Panc1 (cell line): ENCODE data around the gene MRPL41. TPM values are rescaled to one million over a fixed set of nuclear protein-coding genes. Genes with fewer than 3 reads are reported as not detected.
A peak's percentile ranks its signal among the peaks of the same experiment; 100 is the strongest.
"Not testable (repeated sequence)": the region's sequence is repeated elsewhere in the genome, so short reads cannot be mapped to it uniquely, and the experiment has no call there.

Source experiments
- ATAC-seq: fragments of 200-7000 bp; cut with Tn5 transposase; 2 replicates; pipeline ENCODE4 v1.9.1; 2020; ENCODE audit warnings: mild to moderate bottlenecking, moderate library complexity
- BruUV-seq: library from RNA; stranded (reverse); fragments of 400-500 nt; replicated peaks from 2 replicates; lab custom pipeline; 2021; lab: Mats Ljungman, UMichigan
- CTCF ChIA-PET: fragments of 300-600 bp; sonication (Branson Sonifier 250); formaldehyde crosslinking; loops from one replicate; lab custom pipeline; 2022; ENCODE audit warnings: antibody characterized with exemption; lab: Charles Lee
- POLR2A ChIA-PET: fragments of 300-600 bp; sonication (Branson Sonifier 250); formaldehyde crosslinking; loops from one replicate; lab custom pipeline; 2022; ENCODE audit warnings: antibody characterized with exemption; lab: Charles Lee
- DNase-seq: peaks from one replicate; pipeline ENCODE4 v3.0.0-alpha.2; 2010; ENCODE audit warnings: low read depth, low spot score
- H3K27ac ChIP-seq: 2 replicates; pipeline ENCODE4 v1.5.1; 2011; ENCODE audit warnings: mild to moderate bottlenecking, low read length, inconsistent platforms
- H3K27me3 ChIP-seq: fragments of 200-500 bp; sonication (Bioruptor generic); 2 replicates; pipeline ENCODE4 v1.6.0; 2014; ENCODE audit warnings: low read length, inconsistent platforms; ENCODE audit not compliant: control insufficient read depth, insufficient read depth
- H3K36me3 ChIP-seq: fragments of 200-500 bp; sonication (Bioruptor generic); 2 replicates; pipeline ENCODE4 v1.5.1; 2014; ENCODE audit warnings: inconsistent platforms, mild to moderate bottlenecking, low read length, moderate library complexity; ENCODE audit not compliant: control insufficient read depth, insufficient read depth
- H3K4me1 ChIP-seq: 2 replicates; pipeline ENCODE4 v1.5.1; 2011; ENCODE audit warnings: inconsistent platforms, mild to moderate bottlenecking, low read length, moderate library complexity; ENCODE audit not compliant: control insufficient read depth, insufficient read depth
- H3K4me3 ChIP-seq, 2 experiments: 2 replicates each; pipeline ENCODE4 v1.5.1; 2011 to 2012; ENCODE audit warnings: low read depth in 2 of 2, low read length in 2 of 2, mild to moderate bottlenecking in 2 of 2, inconsistent platforms in 1 of 2, moderate library complexity in 1 of 2
- H3K9me3 ChIP-seq: fragments of 200-500 bp; sonication (Bioruptor generic); 2 replicates; pipeline ENCODE4 v1.5.1; 2014; ENCODE audit warnings: low read depth, mild to moderate bottlenecking, inconsistent platforms, low read length, moderate library complexity; ENCODE audit not compliant: control insufficient read depth, insufficient read depth
- POLR2AphosphoS5 ChIP-seq: IDR thresholded peaks from 2 replicates; pipeline ENCODE4 v1.6.1; 2012; ENCODE audit warnings: mild to moderate bottlenecking, low read depth, low read length, moderate library complexity
- SIN3A ChIP-seq: IDR thresholded peaks from 2 replicates; pipeline ENCODE4 v1.6.1; 2012; ENCODE audit warnings: low read depth, mild to moderate bottlenecking, low read length, moderate library complexity, borderline replicate concordance; ENCODE audit not compliant: insufficient read depth
- TCF7L2 ChIP-seq: IDR thresholded peaks from 2 replicates; pipeline ENCODE4 v1.6.1; 2011; ENCODE audit warnings: mild to moderate bottlenecking, low read depth, low read length, inconsistent platforms
- in situ Hi-C: cut with HindIII; loops from 2 replicates; pipeline ENCODE4 v1.10.0; 2016; ENCODE audit warnings: low sequenced_read_pairs, low pct_unique_long_range_greater_than_20kb
- intact Hi-C: fragments of 100-400 bp; cut with micrococcal nuclease; formaldehyde crosslinking; loops from one replicate; pipeline ENCODE4 v1.10.0; 2022; ENCODE audit not compliant: unreplicated experiment
- total RNA-seq: library from RNA; stranded (reverse); gene quantifications from one replicate; pipeline ENCODE4 v1.2.1, GENCODE V29; 2021; ENCODE audit not compliant: unreplicated experiment
- TF ChIP-seq, protein P1 (sequence below): fragments of 450-650 bp; IDR thresholded peaks from 2 replicates; pipeline ENCODE4 v1.5.1; 2017; ENCODE audit warnings: mild to moderate bottlenecking
- TF ChIP-seq, protein P2 (sequence below), 2 experiments: IDR thresholded peaks; 2 replicates each; pipeline ENCODE4 v1.6.1; 2011 to 2012; ENCODE audit warnings: low read depth in 2 of 2, control low read depth in 1 of 2, low read length in 1 of 2, mild to moderate bottlenecking in 1 of 2, moderate library complexity in 1 of 2; ENCODE audit not compliant: insufficient read depth in 1 of 2

MRPL41 gene
- total RNA-seq, 1 experiment from 2014 or later, result 86.4 TPM

DNA sequence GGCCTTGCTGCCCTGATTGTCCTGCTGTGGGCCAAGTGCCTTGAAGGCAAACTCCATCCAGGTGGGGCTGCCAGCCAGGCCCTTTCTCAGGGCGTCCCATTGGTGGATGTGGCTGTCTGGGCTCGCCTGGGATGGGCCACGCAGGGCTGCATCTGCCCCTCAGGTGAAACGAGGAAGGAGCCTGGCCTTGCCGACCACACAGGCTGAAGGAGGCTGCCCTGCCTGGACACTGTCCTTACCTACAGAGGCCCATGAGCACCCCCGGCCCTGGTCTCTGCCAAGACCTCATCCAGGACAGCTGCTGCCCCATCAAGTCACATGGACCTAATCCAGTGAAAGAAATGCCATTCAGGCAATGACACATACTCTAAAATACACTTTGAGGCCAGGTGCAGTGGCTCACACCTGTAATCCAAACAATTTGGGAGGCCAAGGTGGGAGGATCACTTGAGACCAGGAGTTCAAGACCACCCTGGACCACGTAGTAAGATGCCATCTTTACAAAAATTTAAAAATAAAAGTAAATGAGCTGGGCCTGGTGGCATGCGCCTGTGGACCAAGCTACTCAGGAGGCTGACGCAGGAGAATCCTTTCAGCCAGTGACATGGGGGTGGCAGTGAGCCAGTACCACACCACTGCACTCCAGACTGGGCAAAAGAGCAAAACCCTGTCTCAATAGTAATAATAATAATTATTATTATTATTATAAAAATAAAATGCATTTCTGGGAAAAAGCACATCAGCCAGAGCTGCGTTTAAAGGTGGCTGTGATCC lies 35.3 kb upstream of the MRPL41 start:
- in situ Hi-C loops, result no loop called here
- BruUV-seq, result no TSS peak
- DNase-seq (no peak), ATAC-seq (peak; percentile 65)
- H3K36me3 ChIP-seq, result no peaks in the 10 kb centered on the region
- H3K27ac ChIP-seq, result no peak overlapping the region
- H3K27me3 ChIP-seq, result no peaks in the 10 kb centered on the region
- CTCF ChIA-PET, result no interaction called here
- H3K9me3 ChIP-seq, result no peaks in the 10 kb centered on the region
- intact Hi-C loops, result no loop called here
- no peak for TF ChIP-seq POLR2AphosphoS5
- TF ChIP-seq SIN3A, result no peak
- TF ChIP-seq TCF7L2, result no peak
- TF ChIP-seq, protein P1, sequence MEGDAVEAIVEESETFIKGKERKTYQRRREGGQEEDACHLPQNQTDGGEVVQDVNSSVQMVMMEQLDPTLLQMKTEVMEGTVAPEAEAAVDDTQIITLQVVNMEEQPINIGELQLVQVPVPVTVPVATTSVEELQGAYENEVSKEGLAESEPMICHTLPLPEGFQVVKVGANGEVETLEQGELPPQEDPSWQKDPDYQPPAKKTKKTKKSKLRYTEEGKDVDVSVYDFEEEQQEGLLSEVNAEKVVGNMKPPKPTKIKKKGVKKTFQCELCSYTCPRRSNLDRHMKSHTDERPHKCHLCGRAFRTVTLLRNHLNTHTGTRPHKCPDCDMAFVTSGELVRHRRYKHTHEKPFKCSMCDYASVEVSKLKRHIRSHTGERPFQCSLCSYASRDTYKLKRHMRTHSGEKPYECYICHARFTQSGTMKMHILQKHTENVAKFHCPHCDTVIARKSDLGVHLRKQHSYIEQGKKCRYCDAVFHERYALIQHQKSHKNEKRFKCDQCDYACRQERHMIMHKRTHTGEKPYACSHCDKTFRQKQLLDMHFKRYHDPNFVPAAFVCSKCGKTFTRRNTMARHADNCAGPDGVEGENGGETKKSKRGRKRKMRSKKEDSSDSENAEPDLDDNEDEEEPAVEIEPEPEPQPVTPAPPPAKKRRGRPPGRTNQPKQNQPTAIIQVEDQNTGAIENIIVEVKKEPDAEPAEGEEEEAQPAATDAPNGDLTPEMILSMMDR, result no peak
- TF ChIP-seq, protein P2, sequence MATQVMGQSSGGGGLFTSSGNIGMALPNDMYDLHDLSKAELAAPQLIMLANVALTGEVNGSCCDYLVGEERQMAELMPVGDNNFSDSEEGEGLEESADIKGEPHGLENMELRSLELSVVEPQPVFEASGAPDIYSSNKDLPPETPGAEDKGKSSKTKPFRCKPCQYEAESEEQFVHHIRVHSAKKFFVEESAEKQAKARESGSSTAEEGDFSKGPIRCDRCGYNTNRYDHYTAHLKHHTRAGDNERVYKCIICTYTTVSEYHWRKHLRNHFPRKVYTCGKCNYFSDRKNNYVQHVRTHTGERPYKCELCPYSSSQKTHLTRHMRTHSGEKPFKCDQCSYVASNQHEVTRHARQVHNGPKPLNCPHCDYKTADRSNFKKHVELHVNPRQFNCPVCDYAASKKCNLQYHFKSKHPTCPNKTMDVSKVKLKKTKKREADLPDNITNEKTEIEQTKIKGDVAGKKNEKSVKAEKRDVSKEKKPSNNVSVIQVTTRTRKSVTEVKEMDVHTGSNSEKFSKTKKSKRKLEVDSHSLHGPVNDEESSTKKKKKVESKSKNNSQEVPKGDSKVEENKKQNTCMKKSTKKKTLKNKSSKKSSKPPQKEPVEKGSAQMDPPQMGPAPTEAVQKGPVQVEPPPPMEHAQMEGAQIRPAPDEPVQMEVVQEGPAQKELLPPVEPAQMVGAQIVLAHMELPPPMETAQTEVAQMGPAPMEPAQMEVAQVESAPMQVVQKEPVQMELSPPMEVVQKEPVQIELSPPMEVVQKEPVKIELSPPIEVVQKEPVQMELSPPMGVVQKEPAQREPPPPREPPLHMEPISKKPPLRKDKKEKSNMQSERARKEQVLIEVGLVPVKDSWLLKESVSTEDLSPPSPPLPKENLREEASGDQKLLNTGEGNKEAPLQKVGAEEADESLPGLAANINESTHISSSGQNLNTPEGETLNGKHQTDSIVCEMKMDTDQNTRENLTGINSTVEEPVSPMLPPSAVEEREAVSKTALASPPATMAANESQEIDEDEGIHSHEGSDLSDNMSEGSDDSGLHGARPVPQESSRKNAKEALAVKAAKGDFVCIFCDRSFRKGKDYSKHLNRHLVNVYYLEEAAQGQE (IDR thresholded peaks at IDR 0.05; ENCODE audit: insufficient read depth in 1 of 2, low read depth in 2 of 2, low read length in 1 of 2), result no peak
- POLR2A ChIA-PET, result no interaction called here
- H3K4me3 ChIP-seq, result no peak overlapping the region
- H3K4me1 ChIP-seq, result peaks cover 5% of the 10 kb centered on the region

DNA sequence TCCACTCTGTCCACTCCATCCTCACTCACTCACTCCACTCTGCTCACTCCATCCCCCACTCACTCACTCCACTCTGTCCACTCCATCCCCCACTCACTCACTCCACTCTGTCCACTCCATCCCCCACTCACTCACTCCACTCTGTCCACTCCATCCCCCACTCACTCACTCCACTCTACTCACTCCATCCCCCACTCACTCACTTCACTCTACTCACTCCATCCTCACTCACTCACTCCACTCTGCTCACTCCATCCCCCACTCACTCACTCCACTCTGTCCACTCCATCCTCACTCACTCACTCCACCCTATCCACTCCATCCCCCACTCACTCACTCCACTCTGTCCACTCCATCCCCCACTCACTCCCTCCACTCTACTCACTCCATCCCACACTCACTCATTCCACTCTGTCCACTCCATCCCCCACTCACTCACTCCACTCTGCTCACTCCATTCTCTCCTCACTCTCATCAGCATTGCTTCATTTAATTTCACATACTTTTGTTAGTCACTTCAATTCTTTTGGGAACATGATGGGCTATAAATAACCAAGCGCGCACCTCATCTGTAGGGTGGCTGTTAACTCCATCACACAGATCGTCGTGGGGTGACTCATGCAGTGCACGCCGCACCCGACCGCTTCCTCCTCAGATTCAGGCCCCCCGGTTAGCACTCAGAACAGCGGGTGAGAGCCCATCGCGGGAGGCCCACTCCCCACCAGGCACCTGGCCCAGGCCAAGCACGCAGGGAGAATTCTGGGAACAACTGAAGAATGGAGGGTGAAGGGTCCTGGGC lies 32.8 kb upstream of the MRPL41 start:
- H3K4me3 ChIP-seq, ATAC-seq, BruUV-seq, CTCF ChIA-PET, DNase-seq, H3K27me3 ChIP-seq, H3K27ac ChIP-seq, H3K9me3 ChIP-seq, POLR2A ChIA-PET, intact Hi-C loops, H3K36me3 ChIP-seq, H3K4me1 ChIP-seq, in situ Hi-C loops: not testable (repeated sequence)

DNA sequence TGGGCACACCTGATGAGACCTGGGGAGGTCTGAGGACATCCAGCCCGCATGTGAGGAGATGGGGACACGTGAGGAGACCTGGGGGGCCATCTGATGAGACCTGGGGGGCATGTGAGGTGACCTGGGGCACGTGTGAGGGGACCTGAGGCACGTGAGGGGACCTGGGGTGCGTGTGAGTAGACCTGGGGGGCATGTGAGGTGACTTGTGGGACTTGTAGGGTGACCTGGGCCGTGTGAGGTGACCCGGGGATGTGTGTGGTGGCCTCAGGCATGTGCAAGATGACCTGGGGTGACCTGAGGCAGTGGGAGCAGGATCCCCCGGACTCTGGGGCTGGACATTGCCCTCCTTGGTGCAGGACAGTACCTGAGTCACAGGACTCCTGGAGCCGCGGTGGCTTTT lies 32.1 kb upstream of the MRPL41 start:
- no peak overlapping the region for H3K27ac ChIP-seq
- TF ChIP-seq SIN3A, result no peak
- TF ChIP-seq, protein P2 (IDR thresholded peaks at IDR 0.05; ENCODE audit: insufficient read depth in 1 of 2, low read depth in 2 of 2, low read length in 1 of 2), result no peak
- no peak for TF ChIP-seq POLR2AphosphoS5
- no peak for TF ChIP-seq TCF7L2
- TF ChIP-seq, protein P1, result no peak
- intact Hi-C loops, result no loop called here
- no peaks in the 10 kb centered on the region for H3K36me3 ChIP-seq
- CTCF ChIA-PET, result no interaction called here
- no peaks in the 10 kb centered on the region for H3K27me3 ChIP-seq
- in situ Hi-C loops, result no loop called here
- H3K4me3 ChIP-seq, result no peak overlapping the region
- DNase-seq (no peak), ATAC-seq (no peak)
- no peaks in the 10 kb centered on the region for H3K4me1 ChIP-seq
- no TSS peak for BruUV-seq
- POLR2A ChIA-PET, result no interaction called here
- H3K9me3 ChIP-seq, result no peaks in the 10 kb centered on the region
